ENCODE data around the gene NEDD1.

DNA sequence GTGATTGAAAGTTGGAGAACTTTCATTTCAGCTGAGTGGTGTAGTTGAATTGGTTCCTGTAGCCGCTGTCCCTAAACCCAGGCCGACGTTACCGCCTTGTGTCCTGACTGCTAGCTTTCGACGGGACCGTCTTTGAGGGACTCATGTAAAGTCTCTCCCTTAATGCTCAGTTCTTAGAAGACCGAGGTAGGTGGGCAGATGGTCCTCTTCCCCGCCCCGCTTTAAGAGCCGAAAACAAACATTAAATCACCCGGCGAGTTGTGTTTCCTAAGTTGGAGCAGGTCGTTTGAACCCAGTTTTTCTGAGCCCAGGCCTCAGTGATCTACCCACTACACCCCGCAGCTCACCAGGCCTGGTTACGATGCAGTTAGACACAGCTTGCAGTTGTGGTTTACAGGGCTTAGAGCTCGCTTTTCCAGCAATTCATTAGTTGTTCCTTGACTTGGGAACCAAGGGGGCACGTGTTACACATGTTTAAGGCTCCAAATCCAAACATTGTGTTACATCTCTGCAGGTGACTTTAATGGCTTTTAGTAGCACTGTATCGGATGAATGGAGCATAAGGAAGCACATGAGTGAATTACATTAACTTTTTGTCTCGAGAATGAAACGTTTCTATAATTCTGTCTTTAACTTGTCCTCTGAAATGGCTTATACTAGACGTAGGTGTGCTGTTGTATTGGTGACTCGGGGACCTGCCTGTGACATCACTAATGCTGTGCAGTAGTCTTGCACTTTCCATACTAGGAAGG lies 790 bp downstream of the NEDD1 start:
- TF ChIP-seq, protein P1, sequence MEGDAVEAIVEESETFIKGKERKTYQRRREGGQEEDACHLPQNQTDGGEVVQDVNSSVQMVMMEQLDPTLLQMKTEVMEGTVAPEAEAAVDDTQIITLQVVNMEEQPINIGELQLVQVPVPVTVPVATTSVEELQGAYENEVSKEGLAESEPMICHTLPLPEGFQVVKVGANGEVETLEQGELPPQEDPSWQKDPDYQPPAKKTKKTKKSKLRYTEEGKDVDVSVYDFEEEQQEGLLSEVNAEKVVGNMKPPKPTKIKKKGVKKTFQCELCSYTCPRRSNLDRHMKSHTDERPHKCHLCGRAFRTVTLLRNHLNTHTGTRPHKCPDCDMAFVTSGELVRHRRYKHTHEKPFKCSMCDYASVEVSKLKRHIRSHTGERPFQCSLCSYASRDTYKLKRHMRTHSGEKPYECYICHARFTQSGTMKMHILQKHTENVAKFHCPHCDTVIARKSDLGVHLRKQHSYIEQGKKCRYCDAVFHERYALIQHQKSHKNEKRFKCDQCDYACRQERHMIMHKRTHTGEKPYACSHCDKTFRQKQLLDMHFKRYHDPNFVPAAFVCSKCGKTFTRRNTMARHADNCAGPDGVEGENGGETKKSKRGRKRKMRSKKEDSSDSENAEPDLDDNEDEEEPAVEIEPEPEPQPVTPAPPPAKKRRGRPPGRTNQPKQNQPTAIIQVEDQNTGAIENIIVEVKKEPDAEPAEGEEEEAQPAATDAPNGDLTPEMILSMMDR (conservative IDR thresholded peaks at IDR 0.05; ENCODE audit: low read length) = no peak
- no peak for TF ChIP-seq EZH2phosphoT487 (IDR thresholded peaks at IDR 0.05; ENCODE audit: borderline replicate concordance)

Data from Loucy (cell line).